ENCODE data around the gene RAB30.

Gene RAB30

DNA sequence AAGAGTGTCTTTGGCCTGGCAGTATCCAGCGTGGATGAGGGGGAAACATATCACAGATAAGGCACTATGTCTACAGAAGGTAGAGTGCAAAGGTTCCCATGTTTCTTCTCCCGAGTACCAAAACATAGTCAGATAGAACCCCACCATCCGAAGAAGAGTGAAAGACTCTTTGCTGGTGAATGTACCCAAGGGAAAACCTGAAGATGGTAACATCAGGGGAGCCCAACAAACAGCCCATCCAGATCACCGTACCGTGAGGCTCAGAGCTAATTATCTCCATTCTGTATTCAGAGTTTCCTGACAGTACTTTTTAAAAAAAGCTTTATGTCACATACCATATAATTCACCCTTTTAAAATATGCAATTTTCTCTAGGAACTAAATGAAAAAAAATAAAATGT, 44.4 kb downstream of the RAB30 start:
- H3K27ac ChIP-seq (replicated peaks; ENCODE audit: low read length), result no peak overlapping the region
- no peak overlapping the region for H4K8ac ChIP-seq (ENCODE audit: low read depth, low read length)
- no peak overlapping the region for H3K4me3 ChIP-seq (ENCODE audit: low read length in 2 of 2)

DNA sequence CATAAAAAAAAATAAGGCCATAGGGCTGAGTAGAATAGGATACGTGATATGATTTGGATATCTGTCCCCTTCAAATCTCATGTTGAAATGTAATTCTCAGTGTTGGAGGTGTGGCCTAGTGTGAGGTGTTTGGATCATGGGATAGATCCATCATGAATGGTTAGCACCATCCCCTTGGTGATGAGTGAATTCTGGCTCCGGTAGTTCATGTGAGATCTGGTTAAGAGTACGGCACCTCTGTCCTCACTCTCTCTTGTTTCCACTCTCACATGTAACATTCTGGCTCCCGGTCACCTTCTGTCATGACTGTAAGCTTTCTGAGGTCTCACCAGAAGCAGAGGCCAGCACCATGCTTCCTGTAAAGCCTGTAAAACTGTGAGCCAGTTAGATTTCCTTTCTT, 45.5 kb downstream of the RAB30 start:
- no peaks in the 10 kb centered on the region for H3K9me3 ChIP-seq (replicated peaks in 1 of 2; ENCODE audit: control insufficient read depth in 2 of 2, insufficient read depth in 1 of 2, low read depth in 1 of 2, low read length in 2 of 2)
- no peaks in the 10 kb centered on the region for H3K36me3 ChIP-seq (replicated peaks in 1 of 2; ENCODE audit: control insufficient read depth in 2 of 2, insufficient read depth in 2 of 2, low read length in 2 of 2)
- H2AFZ ChIP-seq (ENCODE audit: low read length), result no peak overlapping the region
- H3K4ac ChIP-seq (ENCODE audit: low read length), result no peak overlapping the region
- no peak overlapping the region for H4K91ac ChIP-seq (ENCODE audit: low read depth, low read length, poor library complexity)
- no peak overlapping the region for H4K8ac ChIP-seq (ENCODE audit: low read depth, low read length)
- peaks cover 3 to 10% of the 10 kb centered on the region in 2 donors for H3K4me1 ChIP-seq (ENCODE audit: control insufficient read depth in 2 of 2, insufficient read depth in 1 of 2, low read depth in 1 of 2, low read length in 2 of 2)
- no peak overlapping the region for H3K18ac ChIP-seq (ENCODE audit: low read length)
- H2BK12ac ChIP-seq (ENCODE audit: low read length), result no peak overlapping the region
- no CpG with 5 or more reads among the region's 4 CpGs for WGBS, 2 donors (ENCODE audit: extremely low coverage in 2 of 2, insufficient read length in 2 of 2, insufficient replicate concordance in 1 of 2)
- H2BK5ac ChIP-seq (ENCODE audit: low read length), result no peak overlapping the region
- no peak overlapping the region for H3K4me3 ChIP-seq (ENCODE audit: low read length in 2 of 2)
- no peak overlapping the region for H2BK15ac ChIP-seq (ENCODE audit: low read length)
- DNase-seq (ENCODE audit: low spot score), result no peak
- H3K14ac ChIP-seq (ENCODE audit: low read length), result no peak overlapping the region
- no peak overlapping the region for H3K4me2 ChIP-seq (ENCODE audit: insufficient read depth, low read length, poor library complexity, severe bottlenecking)
- H3K9ac ChIP-seq (ENCODE audit: low read depth, low read length, poor library complexity), result no peak overlapping the region
- H3K79me1 ChIP-seq (ENCODE audit: low read depth, low read length), result no peaks in the 10 kb centered on the region
- H3K27me3 ChIP-seq (ENCODE audit: control insufficient read depth in 3 of 3, insufficient read depth in 3 of 3, low read depth in 1 of 3, low read length in 3 of 3), result no peaks in the 10 kb centered on the region
- no peak overlapping the region for H2AK5ac ChIP-seq (ENCODE audit: low read depth, low read length)
- no peak overlapping the region for H3K27ac ChIP-seq (replicated peaks; ENCODE audit: low read length)
- no peak overlapping the region for H3K23ac ChIP-seq (ENCODE audit: low read depth, low read length, poor library complexity)
- no peak overlapping the region for H2BK120ac ChIP-seq (ENCODE audit: low read depth, low read length)

More for the DNA sequence above, 44.4 kb downstream of the RAB30 start:
- Histone ChIP-seq H3K23ac (ENCODE audit: low read depth, low read length, poor library complexity) (no peak overlapping the region), H4K91ac (ENCODE audit: low read depth, low read length, poor library complexity) (no peak overlapping the region), H3K27me3 (ENCODE audit: control insufficient read depth in 3 of 3, insufficient read depth in 3 of 3, low read depth in 1 of 3, low read length in 3 of 3) (no peaks in the 10 kb centered on the region), H3K79me1 (ENCODE audit: low read depth, low read length) (no peaks in the 10 kb centered on the region), H2BK15ac (ENCODE audit: low read length) (no peak overlapping the region), H2AFZ (ENCODE audit: low read length) (no peak overlapping the region), H2BK5ac (ENCODE audit: low read length) (no peak overlapping the region), H2AK5ac (ENCODE audit: low read depth, low read length) (no peak overlapping the region), H3K4me1 (ENCODE audit: control insufficient read depth in 2 of 2, insufficient read depth in 1 of 2, low read depth in 1 of 2, low read length in 2 of 2) (peaks cover 3 to 10% of the 10 kb centered on the region in 2 donors), H3K36me3 (replicated peaks in 1 of 2; ENCODE audit: control insufficient read depth in 2 of 2, insufficient read depth in 2 of 2, low read length in 2 of 2) (no peaks in the 10 kb centered on the region), H3K4ac (ENCODE audit: low read length) (no peak overlapping the region), H3K9me3 (replicated peaks in 1 of 2; ENCODE audit: control insufficient read depth in 2 of 2, insufficient read depth in 1 of 2, low read depth in 1 of 2, low read length in 2 of 2) (no peaks in the 10 kb centered on the region), H3K4me2 (ENCODE audit: insufficient read depth, low read length, poor library complexity, severe bottlenecking) (no peak overlapping the region), H3K14ac (ENCODE audit: low read length) (no peak overlapping the region), H3K18ac (ENCODE audit: low read length) (no peak overlapping the region), H3K9ac (ENCODE audit: low read depth, low read length, poor library complexity) (no peak overlapping the region), H2BK120ac (ENCODE audit: low read depth, low read length) (no peak overlapping the region), H2BK12ac (ENCODE audit: low read length) (no peak overlapping the region)
- no peak for DNase-seq (ENCODE audit: low spot score)
- no CpG with 5 or more reads among the region's 5 CpGs for WGBS, 2 donors (ENCODE audit: extremely low coverage in 2 of 2, insufficient read length in 2 of 2, insufficient replicate concordance in 1 of 2)

DNA sequence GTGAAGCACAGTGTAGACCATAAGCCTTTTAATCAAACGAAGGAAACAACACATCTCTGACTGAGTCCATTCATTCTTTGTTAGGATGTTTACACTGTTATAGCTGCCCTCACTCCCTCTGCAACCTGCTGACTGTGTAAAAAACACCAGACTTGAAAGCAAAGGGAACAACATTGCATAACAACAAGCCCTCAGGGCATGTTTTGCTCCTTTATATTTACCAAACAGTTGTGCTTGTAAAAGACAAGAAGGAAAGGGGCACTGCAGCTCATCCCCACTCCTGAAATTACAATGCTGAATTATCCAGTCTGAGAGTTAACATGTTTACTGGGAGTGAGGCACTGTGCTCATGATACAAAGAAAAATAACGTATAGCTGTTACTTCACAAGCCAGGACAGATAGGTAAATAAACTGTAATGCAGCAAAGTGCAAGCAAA, 46.4 kb downstream of the RAB30 start:
- Histone ChIP-seq H3K79me1 (ENCODE audit: low read depth, low read length) (no peaks in the 10 kb centered on the region), H3K4ac (ENCODE audit: low read length) (no peak overlapping the region), H3K14ac (ENCODE audit: low read length) (no peak overlapping the region), H3K23ac (ENCODE audit: low read depth, low read length, poor library complexity) (no peak overlapping the region), H3K9me3 (replicated peaks in 1 of 2; ENCODE audit: control insufficient read depth in 2 of 2, insufficient read depth in 1 of 2, low read depth in 1 of 2, low read length in 2 of 2) (peaks cover 0 to 8% of the 10 kb centered on the region in 2 donors), H3K4me1 (ENCODE audit: control insufficient read depth in 2 of 2, insufficient read depth in 1 of 2, low read depth in 1 of 2, low read length in 2 of 2) (peaks cover 3 to 10% of the 10 kb centered on the region in 2 donors), H3K9ac (ENCODE audit: low read depth, low read length, poor library complexity) (no peak overlapping the region), H2BK15ac (ENCODE audit: low read length) (no peak overlapping the region), H2AFZ (ENCODE audit: low read length) (peak overlapping the region; percentile 43), H2BK120ac (ENCODE audit: low read depth, low read length) (no peak overlapping the region), H3K18ac (ENCODE audit: low read length) (no peak overlapping the region), H3K27me3 (ENCODE audit: control insufficient read depth in 3 of 3, insufficient read depth in 3 of 3, low read depth in 1 of 3, low read length in 3 of 3) (no peaks in the 10 kb centered on the region), H2AK5ac (ENCODE audit: low read depth, low read length) (no peak overlapping the region), H2BK12ac (ENCODE audit: low read length) (no peak overlapping the region), H3K4me3 (ENCODE audit: low read length in 2 of 2) (no peak overlapping the region), H3K4me2 (ENCODE audit: insufficient read depth, low read length, poor library complexity, severe bottlenecking) (no peak overlapping the region), H3K27ac (replicated peaks; ENCODE audit: low read length) (no peak overlapping the region), H2BK5ac (ENCODE audit: low read length) (no peak overlapping the region), H4K91ac (ENCODE audit: low read depth, low read length, poor library complexity) (no peak overlapping the region), H4K8ac (ENCODE audit: low read depth, low read length) (no peak overlapping the region), H3K36me3 (replicated peaks in 1 of 2; ENCODE audit: control insufficient read depth in 2 of 2, insufficient read depth in 2 of 2, low read length in 2 of 2) (no peaks in the 10 kb centered on the region)
- WGBS, 2 donors (ENCODE audit: extremely low coverage in 2 of 2, insufficient read length in 2 of 2, insufficient replicate concordance in 1 of 2), result no CpG with 5 or more reads among the region's 2 CpGs
- no peak for DNase-seq (ENCODE audit: low spot score)

DNA sequence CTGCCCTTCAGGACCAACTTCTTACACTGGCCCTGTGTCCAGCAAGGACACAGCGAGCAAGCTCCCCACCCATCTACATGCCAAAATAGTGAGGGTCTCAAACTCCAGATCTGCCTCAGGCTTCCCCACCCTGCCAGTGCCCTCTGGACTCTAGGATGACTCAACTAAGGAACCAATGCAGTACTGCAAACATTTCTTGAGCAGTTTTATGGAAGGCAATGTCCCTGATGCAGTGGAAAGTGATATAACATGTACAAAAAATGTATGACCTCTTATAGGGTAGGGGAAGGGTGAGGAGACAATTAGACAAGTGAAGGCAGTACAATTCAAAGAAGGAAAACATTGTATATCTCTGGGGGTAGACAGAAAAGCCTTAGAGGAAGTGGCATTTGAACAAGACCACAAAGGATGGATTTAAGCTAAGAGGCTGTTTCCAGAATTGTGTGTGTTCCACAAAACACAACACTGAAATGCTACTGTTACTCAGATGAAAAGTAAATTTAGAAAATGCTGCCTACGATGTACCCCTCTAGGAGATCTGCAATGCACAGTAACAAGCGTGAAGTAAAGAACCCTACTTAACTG, 47.3 kb downstream of the RAB30 start:
- H3K27ac ChIP-seq (replicated peaks; ENCODE audit: low read length), result no peak overlapping the region
- H3K14ac ChIP-seq (ENCODE audit: low read length), result no peak overlapping the region
- no peaks in the 10 kb centered on the region for H3K27me3 ChIP-seq (ENCODE audit: control insufficient read depth in 3 of 3, insufficient read depth in 3 of 3, low read depth in 1 of 3, low read length in 3 of 3)
- no peak overlapping the region for H3K4ac ChIP-seq (ENCODE audit: low read length)
- H3K79me1 ChIP-seq (ENCODE audit: low read depth, low read length), result no peaks in the 10 kb centered on the region
- H2AK5ac ChIP-seq (ENCODE audit: low read depth, low read length), result no peak overlapping the region
- H2AFZ ChIP-seq (ENCODE audit: low read length), result no peak overlapping the region
- no CpG with 5 or more reads among the region's 3 CpGs for WGBS, 2 donors (ENCODE audit: extremely low coverage in 2 of 2, insufficient read length in 2 of 2, insufficient replicate concordance in 1 of 2)
- no peak overlapping the region for H3K18ac ChIP-seq (ENCODE audit: low read length)
- H4K91ac ChIP-seq (ENCODE audit: low read depth, low read length, poor library complexity), result no peak overlapping the region
- no peak overlapping the region for H2BK15ac ChIP-seq (ENCODE audit: low read length)
- H4K8ac ChIP-seq (ENCODE audit: low read depth, low read length), result no peak overlapping the region
- no peak overlapping the region for H3K9ac ChIP-seq (ENCODE audit: low read depth, low read length, poor library complexity)
- no peaks in the 10 kb centered on the region for H3K36me3 ChIP-seq (replicated peaks in 1 of 2; ENCODE audit: control insufficient read depth in 2 of 2, insufficient read depth in 2 of 2, low read length in 2 of 2)
- H3K4me1 ChIP-seq (ENCODE audit: control insufficient read depth in 2 of 2, insufficient read depth in 1 of 2, low read depth in 1 of 2, low read length in 2 of 2), result peaks cover 3 to 10% of the 10 kb centered on the region in 2 donors
- no peak for DNase-seq (ENCODE audit: low spot score)
- no peak overlapping the region for H3K4me3 ChIP-seq (ENCODE audit: low read length in 2 of 2)
- no peak overlapping the region for H2BK120ac ChIP-seq (ENCODE audit: low read depth, low read length)
- H2BK5ac ChIP-seq (ENCODE audit: low read length), result no peak overlapping the region
- peaks cover 0 to 8% of the 10 kb centered on the region in 2 donors for H3K9me3 ChIP-seq (replicated peaks in 1 of 2; ENCODE audit: control insufficient read depth in 2 of 2, insufficient read depth in 1 of 2, low read depth in 1 of 2, low read length in 2 of 2)
- H3K4me2 ChIP-seq (ENCODE audit: insufficient read depth, low read length, poor library complexity, severe bottlenecking), result no peak overlapping the region
- H3K23ac ChIP-seq (ENCODE audit: low read depth, low read length, poor library complexity), result no peak overlapping the region
- H2BK12ac ChIP-seq (ENCODE audit: low read length), result no peak overlapping the region
